Tongue (tissue), 2 donors: ENCODE data around the gene CEACAM16. TPM values are rescaled to one million over a fixed set of nuclear protein-coding genes. Genes with fewer than 3 reads are reported as not detected.
"Not testable (repeated sequence)": the region's sequence is repeated elsewhere in the genome, so short reads cannot be mapped to it uniquely, and the experiment has no call there.

Experiments
- DNase-seq: peaks from one replicate; pipeline ENCODE4 v3.0.0-alpha.2; 2015
- total RNA-seq: library from RNA; depleted of rRNA; stranded (reverse); fragments of >200 nt; gene quantifications from one replicate; pipeline ENCODE4 v1.2.3, GENCODE V29; 2014

CEACAM16 gene
- total RNA-seq, 1 donor from 2014 or later, result not detected

- no peak for DNase-seq
These were observed 4.6 kb downstream of the CEACAM16 start for GRCh38 chr19:44703336-44704078.

DNA sequence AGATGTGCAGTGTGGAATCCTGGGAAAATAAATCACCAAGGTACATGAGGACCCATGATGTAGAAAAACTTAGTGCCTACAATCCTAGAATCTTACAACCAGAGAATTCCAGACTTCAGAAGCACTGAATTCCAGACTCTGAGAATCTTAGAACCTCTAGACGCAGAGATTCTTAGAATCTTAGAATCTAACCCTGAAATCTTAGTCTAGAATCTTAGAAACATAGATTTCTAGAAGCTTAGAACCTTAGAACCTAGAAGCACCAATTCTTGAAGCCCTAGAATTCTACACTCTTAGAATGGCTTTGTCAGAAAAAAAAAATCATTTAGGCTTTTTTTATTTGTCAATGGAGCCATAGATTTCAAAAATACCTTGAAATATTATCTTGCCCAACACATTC, 6.0 kb downstream of the CEACAM16 start:
- DNase-seq, result no peak

DNA sequence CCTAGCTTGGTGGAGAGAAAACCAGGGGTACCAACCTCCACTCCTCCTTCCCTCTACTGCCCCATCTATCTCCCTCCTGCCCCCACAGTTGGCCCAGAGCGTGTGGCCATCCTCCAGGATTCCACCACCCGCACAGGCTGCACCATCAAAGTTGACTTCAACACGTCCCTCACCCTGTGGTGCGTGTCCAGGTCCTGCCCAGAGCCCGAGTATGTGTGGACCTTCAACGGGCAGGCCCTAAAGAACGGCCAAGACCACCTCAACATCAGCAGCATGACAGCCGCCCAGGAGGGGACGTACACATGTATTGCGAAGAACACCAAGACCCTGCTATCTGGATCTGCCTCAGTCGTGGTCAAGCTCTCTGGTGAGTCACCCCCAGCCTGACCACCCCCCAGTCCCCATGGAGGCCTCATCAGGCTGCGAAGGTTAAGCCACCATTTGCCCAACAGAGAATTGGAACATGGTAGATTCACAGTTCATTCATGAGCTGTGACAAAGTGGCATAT, 6.6 kb downstream of the CEACAM16 start:
- no peak for DNase-seq

DNA sequence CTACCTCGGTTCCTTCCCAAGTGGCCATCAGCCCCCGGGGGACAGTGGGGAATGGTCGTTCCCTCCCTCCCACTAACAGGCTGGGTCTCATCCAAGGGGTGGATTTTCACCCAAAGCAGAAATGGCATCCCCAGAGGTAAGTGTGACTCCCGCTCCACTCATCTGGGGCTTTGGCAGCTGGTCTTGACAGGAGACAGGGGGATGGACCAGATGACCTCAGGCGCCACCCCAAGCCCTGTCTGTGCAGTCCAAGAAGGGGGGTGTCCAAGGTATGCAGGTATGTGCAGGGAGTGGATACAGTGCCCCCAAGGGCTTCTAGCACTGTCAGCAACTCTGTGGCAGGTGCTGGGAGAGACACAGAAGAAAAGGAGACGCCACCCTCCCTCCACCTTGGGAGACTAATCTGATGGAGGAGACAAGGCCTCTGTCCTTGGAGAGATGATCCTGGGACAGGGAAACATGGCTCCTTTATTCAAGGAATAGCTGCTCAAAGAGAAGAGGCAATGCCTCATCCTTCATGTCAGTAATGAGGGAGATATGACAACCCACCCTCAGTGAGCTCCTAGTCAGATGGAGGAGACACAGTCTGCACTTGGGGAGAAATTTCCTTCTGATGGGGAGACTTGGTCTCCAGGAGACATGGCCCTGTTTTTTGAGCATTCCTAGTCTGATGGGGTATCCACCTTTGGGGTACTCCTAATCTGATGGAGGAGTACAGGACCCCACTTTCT, 7.7 kb downstream of the CEACAM16 start:
- no peak for DNase-seq

- DNase-seq, result no peak
These were observed 8.8 kb downstream of the CEACAM16 start for GRCh38 chr19:44707794-44708193.

GRCh38 chr19:44708940-44709339, 10.0 kb downstream of the CEACAM16 start:
- DNase-seq, result no peak

- not testable (repeated sequence) for DNase-seq
These were observed 10.7 kb downstream of the CEACAM16 start for GRCh38 chr19:44709434-44710266.

DNA sequence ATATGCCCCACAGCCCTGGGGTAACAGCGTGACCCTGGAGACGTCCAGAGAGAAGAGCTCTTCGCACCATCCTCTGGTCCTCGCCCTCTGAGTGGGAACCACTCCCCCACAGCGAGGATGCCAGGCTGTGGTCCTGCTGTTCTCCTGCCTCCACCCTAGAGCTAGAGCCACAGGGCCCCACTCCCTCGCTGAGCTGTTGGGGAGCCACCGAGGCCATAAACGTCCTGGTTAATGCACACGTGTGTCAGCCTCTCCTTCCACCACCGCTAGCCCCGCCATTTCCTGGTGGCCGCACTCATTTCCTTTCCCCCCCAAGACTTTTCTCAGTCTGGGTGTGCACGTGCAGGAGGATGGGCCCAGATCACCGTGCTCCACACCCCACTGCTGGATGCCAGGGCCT, 11.5 kb downstream of the CEACAM16 start:
- DNase-seq, result no peak

DNA sequence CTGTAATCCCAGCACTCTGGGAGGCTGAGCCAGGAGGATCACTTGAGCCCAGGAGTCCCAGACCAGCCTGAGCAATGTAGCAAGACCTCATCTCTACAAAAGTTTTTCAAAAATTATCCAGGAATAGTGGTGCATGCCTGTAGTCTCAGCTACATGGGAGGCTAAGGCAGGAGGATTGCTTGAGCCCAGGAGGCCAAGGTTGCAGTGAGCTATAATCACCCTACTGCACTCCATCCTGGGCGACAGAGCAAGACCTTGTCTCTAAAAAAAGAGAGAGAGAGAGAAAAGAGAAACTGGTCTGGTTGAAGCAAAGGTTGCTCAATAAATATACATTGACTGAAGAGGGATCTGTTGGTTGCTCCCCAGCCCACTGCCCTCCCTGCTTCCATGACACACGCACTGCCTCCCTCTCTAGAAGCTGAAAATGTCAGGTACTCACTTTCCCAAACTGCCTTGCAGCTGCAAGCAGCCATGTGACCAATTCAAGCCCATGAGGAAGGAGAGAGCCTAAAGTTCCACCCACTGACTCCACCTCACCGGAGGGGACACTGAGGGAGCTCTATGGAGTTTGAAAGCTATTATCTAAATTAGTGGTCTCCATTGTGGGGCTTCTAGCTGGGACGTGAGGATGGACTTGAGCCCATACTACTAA, 14.0 kb downstream of the CEACAM16 start:
- DNase-seq, result no peak

- no peak for DNase-seq
These were observed 15.7 kb downstream of the CEACAM16 start for GRCh38 chr19:44714597-44715169.

DNA sequence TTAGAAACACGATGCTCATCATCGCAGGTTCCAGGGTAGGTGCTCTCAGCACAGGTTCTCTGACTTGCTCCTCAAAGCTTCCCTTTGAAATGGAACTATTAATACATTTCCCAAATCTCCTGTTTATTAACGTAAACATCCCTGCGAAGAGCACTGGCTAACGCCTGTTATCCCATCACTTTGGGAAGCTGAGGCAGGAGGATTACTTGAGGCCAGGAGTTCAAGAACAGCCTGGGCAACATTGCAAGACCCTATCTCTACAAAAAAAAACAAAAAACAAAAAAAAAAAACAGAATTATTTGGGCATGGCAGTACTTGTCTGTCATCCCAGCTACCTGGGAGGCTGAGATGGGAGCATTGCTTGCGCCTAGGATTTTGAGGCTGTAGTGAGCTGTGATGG, 18.7 kb downstream of the CEACAM16 start:
- DNase-seq, result no peak

- peak; percentile 57 for DNase-seq
These were observed 19.7 kb downstream of the CEACAM16 start for GRCh38 chr19:44718441-44719261.

- no peak for DNase-seq
These were observed 20.3 kb downstream of the CEACAM16 start for GRCh38 chr19:44719262-44719701.

GRCh38 chr19:44720396-44720795, 21.4 kb downstream of the CEACAM16 start:
- not testable (repeated sequence) for DNase-seq

DNA sequence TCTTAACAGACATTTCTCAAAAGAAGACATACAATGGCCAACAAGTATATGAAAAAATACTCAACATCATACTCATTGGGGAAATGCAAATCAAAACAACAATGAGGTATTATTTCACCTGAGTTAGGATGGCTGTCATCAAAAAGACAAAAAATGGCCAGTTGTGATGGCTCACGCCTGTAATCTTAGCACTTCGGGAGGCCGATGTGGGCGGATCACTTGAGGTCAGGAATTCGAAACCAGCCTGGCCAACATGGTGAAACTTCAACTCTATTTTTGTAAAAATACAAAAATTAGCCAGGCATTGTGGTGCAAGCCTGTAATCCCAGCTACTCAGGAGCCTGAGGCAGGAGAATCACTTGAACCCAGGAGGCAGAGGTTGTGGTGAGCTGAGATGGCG, 22.0 kb downstream of the CEACAM16 start:
- no peak for DNase-seq

DNA sequence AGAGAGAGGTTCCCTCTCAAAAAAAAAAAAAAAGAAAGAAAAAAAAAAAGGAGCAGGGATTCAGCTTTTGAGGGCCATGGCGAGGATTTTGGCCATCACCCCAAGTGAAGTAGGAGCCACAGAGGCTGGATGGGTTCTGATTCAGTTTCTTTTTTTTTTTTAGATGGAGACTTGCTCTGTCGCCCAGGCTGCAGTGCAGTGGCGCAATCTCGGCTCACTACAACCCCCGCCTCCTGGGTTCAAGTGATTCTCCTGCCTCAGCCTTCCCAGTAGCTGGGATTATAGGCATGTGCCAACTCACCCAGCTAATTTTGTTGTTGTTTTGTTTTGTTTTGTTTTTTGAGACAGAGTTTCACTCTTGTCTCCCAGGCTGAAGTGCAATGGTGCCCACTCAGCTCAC, 22.4 kb downstream of the CEACAM16 start:
- DNase-seq, result not testable (repeated sequence)

GRCh38 chr19:44722131-44723121, 23.5 kb downstream of the CEACAM16 start:
- DNase-seq, result no peak

- DNase-seq, result no peak
These were observed 24.5 kb downstream of the CEACAM16 start for GRCh38 chr19:44723299-44723951.

DNA sequence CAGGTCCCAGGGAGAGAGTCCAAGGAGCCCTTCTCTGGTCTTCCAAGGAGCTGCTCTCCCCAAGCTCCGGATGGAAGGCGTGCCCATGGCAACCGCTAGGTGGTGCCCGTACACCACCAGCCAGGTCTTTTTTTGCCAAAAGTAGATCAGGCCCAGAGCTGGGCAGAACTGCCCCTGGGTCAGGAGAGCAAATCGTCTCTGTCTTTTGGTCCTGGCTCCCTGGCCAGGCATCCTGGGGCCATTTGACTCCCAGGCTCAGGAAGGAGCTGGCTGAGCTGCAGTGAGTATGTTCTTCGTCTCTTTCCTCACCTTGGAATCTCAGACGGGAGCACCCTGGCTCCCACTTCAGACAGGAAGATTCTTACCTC, 25.0 kb downstream of the CEACAM16 start:
- peak; percentile 90 for DNase-seq
